ENCODE results near the gene C11orf86. TPM values are rescaled to one million over a fixed set of nuclear protein-coding genes. Genes with fewer than 3 reads are reported as not detected.

Gene C11orf86
- total and polyA plus RNA-seq, 11 donors: not detected

GRCh38 chr11:67023957-67024353, 48.9 kb downstream of the C11orf86 start:
- TF ChIP-seq, protein P1, sequence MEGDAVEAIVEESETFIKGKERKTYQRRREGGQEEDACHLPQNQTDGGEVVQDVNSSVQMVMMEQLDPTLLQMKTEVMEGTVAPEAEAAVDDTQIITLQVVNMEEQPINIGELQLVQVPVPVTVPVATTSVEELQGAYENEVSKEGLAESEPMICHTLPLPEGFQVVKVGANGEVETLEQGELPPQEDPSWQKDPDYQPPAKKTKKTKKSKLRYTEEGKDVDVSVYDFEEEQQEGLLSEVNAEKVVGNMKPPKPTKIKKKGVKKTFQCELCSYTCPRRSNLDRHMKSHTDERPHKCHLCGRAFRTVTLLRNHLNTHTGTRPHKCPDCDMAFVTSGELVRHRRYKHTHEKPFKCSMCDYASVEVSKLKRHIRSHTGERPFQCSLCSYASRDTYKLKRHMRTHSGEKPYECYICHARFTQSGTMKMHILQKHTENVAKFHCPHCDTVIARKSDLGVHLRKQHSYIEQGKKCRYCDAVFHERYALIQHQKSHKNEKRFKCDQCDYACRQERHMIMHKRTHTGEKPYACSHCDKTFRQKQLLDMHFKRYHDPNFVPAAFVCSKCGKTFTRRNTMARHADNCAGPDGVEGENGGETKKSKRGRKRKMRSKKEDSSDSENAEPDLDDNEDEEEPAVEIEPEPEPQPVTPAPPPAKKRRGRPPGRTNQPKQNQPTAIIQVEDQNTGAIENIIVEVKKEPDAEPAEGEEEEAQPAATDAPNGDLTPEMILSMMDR (IDR thresholded peaks at IDR 0.05): no peak
- no peak for TF ChIP-seq POLR2A (IDR thresholded peaks at IDR 0.05)
- no peaks in the 10 kb centered on the region for H3K36me3 ChIP-seq
- peak overlapping the region in 6 of 12 donors; percentile 42 to 60 (median 54) for H3K4me3 ChIP-seq
- 38 to 62% (median 50%) methylated on average over 4 to 6 of the region's 6 CpGs for WGBS, 4 donors
- intact Hi-C loops (cut with DNase I): no loop called here
- peaks cover 0 to 21% (median 8%) of the 10 kb centered on the region in 12 donors for H3K4me1 ChIP-seq
- H3K27me3 ChIP-seq: peaks cover 0 to 50% (median 13%) of the 10 kb centered on the region in 9 donors
- no peak for ATAC-seq
- DNase-seq: no peak
- H3K27ac ChIP-seq: no peak overlapping the region
- H3K9me3 ChIP-seq: no peaks in the 10 kb centered on the region

GRCh38 chr11:67024410-67024809, 49.3 kb downstream of the C11orf86 start:
- intact Hi-C loops (cut with DNase I): no loop called here
- Histone ChIP-seq H3K4me1 (peaks cover 0 to 21% (median 8%) of the 10 kb centered on the region in 12 donors), H3K36me3 (no peaks in the 10 kb centered on the region), H3K27ac (no peak overlapping the region), H3K4me3 (no peak overlapping the region), H3K27me3 (peaks cover 0 to 50% (median 13%) of the 10 kb centered on the region in 9 donors), H3K9me3 (no peaks in the 10 kb centered on the region)
- ATAC-seq (no peak), DNase-seq (no peak)
- TF ChIP-seq POLR2A (IDR thresholded peaks at IDR 0.05): no peak
- TF ChIP-seq, protein P1 (IDR thresholded peaks at IDR 0.05): no peak
- 73 to 85% (median 80%) methylated on average over 5 of the region's 5 CpGs for WGBS, 4 donors

DNA sequence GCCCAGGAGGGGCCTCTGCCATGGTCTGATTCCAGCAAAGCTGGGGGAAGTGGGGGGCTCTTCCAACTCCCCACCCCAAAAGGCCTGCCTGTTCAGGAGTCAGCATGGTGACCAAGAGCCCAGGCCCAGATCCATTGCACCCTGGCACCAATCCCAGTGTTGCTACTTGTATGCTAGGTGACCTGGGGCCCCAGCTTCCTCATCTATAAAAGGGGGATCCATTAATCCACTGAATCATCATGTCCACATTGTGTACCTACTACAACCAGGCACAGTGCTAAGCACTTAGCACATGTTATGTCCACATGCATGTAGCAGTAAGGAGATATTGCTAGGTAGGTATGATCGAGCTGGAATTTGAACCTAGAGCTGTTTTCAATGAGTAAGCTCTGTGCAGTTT, 49.9 kb downstream of the C11orf86 start:
- intact Hi-C loops (cut with DNase I): no loop called here
- WGBS, 4 donors: 85 to 89% (median 87%) methylated on average over 1 of the region's 1 CpG
- peaks cover 0 to 50% (median 13%) of the 10 kb centered on the region in 9 donors for H3K27me3 ChIP-seq
- H3K27ac ChIP-seq: no peak overlapping the region
- H3K36me3 ChIP-seq: no peaks in the 10 kb centered on the region
- ATAC-seq (no peak), DNase-seq (no peak)
- TF ChIP-seq, protein P1 (IDR thresholded peaks at IDR 0.05): no peak
- TF ChIP-seq POLR2A (IDR thresholded peaks at IDR 0.05): no peak
- H3K9me3 ChIP-seq: no peaks in the 10 kb centered on the region
- no peak overlapping the region for H3K4me3 ChIP-seq
- peaks cover 0 to 21% (median 8%) of the 10 kb centered on the region in 12 donors for H3K4me1 ChIP-seq

- H3K27me3 ChIP-seq: peaks cover 0 to 50% (median 13%) of the 10 kb centered on the region in 9 donors
- no peak for ATAC-seq
- no peaks in the 10 kb centered on the region for H3K9me3 ChIP-seq
- intact Hi-C loops (cut with DNase I): no loop called here
- H3K4me3 ChIP-seq: no peak overlapping the region
- WGBS, 4 donors: 78 to 87% (median 83%) methylated on average over 6 to 8 of the region's 8 CpGs
- no peak overlapping the region for H3K27ac ChIP-seq
- no peaks in the 10 kb centered on the region for H3K36me3 ChIP-seq
- TF ChIP-seq, protein P1 (IDR thresholded peaks at IDR 0.05): no peak
- TF ChIP-seq POLR2A (IDR thresholded peaks at IDR 0.05): no peak
- H3K4me1 ChIP-seq: peaks cover 0 to 21% (median 8%) of the 10 kb centered on the region in 12 donors
- DNase-seq: no peak
Observed at GRCh38 chr11:67025750-67026149, 50.6 kb downstream of the C11orf86 start.

Small RNA genes within 50 kb of the gene (microRNA-seq; reads per million reads assigned to microRNA genes)
- gene MIR3163: 0 to 0.45 (median 0) reads per million in 4 donors

Other genes with a start within 250 kb of the C11orf86 start
- 1 to 10 TPM in 3 of 9 donors, under 1 TPM in 6; 0.50 to 3.1 (median 0.91) TPM for gene SPTBN2, start 246.1 kb upstream of the C11orf86 start, total RNA-seq
- gene SPTBN2, start 246.1 kb upstream of the C11orf86 start, polyA plus RNA-seq: under 1 TPM; 0.30 to 0.62 TPM
- 1 to 10 TPM; 3.1 to 9.5 (median 5.0) TPM for gene RCE1, start 131.9 kb upstream of the C11orf86 start, total RNA-seq
- gene RCE1, start 131.9 kb upstream of the C11orf86 start, polyA plus RNA-seq: 1 to 10 TPM; 2.1 to 8.3 TPM
- 10 to 100 TPM in 8 of 9 donors, 1 to 10 TPM in 1; 8.2 to 22.0 (median 14.9) TPM for gene LRFN4, start 118.2 kb upstream of the C11orf86 start, total RNA-seq
- gene LRFN4, start 118.2 kb upstream of the C11orf86 start, polyA plus RNA-seq: 10 to 100 TPM; 15.4 to 22.1 TPM
- gene PC, start 16.9 kb upstream of the C11orf86 start, total RNA-seq: 10 to 100 TPM in 7 of 9 donors, 1 to 10 TPM in 2; 2.6 to 22.4 (median 13.1) TPM
- gene PC, start 16.9 kb upstream of the C11orf86 start, polyA plus RNA-seq: 10 to 100 TPM; 11.7 to 20.3 TPM
- gene SYT12, start 47.8 kb downstream of the C11orf86 start, total RNA-seq: 1 to 10 TPM in 1 of 9 donors, under 1 TPM in 6, not detected in 2; 0.25 to 2.2 (median 0.40) TPM
- gene SYT12, start 47.8 kb downstream of the C11orf86 start, polyA plus RNA-seq: under 1 TPM; 0.04 to 0.82 TPM
- gene RHOD, start 81.5 kb downstream of the C11orf86 start, total RNA-seq: 100 to 1,000 TPM in 1 of 9 donors, 10 to 100 TPM in 8; 17.1 to 149 (median 36.8) TPM
- 10 to 100 TPM; 79.2 to 86.2 TPM for gene RHOD, start 81.5 kb downstream of the C11orf86 start, polyA plus RNA-seq
- gene KDM2A, start 144.0 kb downstream of the C11orf86 start, total RNA-seq: 10 to 100 TPM; 26.7 to 66.4 (median 38.6) TPM
- 10 to 100 TPM; 23.4 to 33.5 TPM for gene KDM2A, start 144.0 kb downstream of the C11orf86 start, polyA plus RNA-seq

All from heart left ventricle (tissue), 16 donors.